GM18873 (cell line): ENCODE results near the gene GADD45G.

ENCODE experiments used
- ATAC-seq: cut with Tn5 transposase; IDR thresholded peaks from one replicate; pipeline ENCODE4 v1.9.1; 2021; ENCODE audit warnings: mild to moderate bottlenecking, moderate library complexity, moderate number of reproducible peaks; ENCODE audit not compliant: unreplicated experiment, low FRiP score

Gene GADD45G

DNA sequence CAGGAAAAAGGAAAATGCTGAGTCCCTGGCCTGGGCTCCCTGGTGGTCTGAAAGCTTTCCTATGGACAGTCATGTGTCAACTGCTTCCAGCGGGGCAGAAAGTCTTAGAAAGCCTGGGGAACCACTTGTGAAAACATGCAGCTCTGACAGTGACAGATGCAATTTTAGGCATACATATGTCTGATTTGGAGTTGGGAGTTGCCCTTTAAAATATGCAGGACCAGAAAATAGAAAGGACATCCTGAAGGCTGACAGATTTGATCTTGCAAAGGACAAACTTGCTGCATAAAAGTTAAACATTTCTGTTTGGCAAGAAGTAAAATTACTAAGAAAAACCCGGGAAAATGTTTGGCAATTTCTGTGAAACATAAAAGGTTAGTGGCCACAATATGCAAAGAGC is 23.8 kb downstream of the GADD45G start:
- ATAC-seq, result no peak

DNA sequence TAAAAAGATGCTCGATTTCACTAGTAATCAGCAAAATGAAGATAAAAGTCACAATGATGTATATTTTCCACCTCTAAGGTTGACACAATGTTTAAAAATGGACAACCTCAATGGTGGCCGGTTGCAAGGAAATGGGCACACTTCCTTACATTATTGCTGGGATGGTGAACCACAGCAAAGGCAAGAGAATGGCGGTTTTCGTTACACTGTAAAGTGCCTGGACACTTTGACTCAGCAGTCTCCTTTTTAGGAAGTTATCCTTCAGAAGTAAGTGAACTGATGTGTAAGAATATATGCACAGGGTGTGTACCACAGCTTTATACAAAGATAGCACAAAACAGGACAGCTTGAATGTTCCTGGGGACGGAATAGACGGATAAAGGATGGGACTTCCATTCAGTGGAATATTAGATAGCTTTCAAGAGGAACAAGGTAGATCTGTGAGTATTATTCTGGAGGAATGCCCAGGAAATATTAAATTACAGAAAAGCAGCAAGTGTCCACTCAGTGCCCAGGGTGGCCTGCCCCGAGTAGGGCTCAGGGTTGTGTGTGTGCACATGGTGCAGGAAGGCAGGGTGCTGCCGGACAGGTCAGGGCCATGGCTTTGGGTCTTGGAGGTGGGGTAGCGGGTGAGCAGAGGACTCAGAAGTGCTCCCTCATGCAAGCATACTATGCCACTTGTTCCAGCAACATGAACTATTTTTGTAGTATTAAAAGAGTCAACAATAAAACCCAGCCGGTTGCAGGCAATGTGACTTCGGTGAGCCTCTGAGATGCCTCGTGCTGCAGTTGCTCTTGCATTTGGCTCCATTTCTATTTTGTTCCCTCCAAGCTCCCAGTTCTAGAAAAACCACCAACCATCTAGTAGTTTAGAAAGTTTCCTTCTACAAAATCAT is 24.5 kb downstream of the GADD45G start:
- no peak for ATAC-seq

DNA sequence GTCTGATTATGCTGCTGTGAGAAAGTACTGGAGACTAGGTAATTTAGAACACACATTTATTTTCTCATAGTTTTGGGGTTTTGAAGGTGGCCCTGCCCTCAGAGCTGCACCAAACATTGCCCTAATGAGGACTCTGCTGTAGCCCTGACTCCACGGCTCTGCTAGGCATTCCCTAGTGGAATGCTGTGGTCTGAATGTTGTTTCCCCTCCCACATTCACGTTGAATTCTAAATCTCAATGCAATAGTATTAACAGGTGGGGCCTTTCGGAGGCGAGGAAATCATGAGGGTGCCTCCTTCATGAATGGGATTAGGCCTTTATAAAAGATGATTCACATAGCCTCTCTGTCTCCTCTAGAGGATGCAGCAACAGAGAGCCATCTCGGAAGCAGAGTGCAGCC is 25.7 kb downstream of the GADD45G start:
- no peak for ATAC-seq

DNA sequence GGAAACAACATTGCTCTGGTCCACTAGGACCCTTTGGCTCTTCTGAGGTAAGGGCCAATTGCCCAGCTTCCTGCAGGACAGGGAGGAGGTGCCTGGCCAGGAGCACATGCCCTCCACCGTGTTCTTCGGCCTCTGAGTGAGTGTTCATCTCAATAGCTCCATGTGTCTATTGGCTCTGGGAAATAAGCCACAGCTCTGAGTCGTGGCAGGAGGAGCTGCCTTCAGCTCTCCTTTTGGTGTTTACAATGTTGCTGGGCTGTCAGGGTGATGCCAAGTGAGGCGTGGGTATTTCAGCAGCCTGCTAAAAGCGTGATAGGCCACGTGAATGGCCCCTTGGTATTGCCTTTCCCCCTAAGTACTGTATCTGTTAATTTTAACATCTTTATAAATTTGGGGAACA is 26.6 kb downstream of the GADD45G start:
- no peak for ATAC-seq

DNA sequence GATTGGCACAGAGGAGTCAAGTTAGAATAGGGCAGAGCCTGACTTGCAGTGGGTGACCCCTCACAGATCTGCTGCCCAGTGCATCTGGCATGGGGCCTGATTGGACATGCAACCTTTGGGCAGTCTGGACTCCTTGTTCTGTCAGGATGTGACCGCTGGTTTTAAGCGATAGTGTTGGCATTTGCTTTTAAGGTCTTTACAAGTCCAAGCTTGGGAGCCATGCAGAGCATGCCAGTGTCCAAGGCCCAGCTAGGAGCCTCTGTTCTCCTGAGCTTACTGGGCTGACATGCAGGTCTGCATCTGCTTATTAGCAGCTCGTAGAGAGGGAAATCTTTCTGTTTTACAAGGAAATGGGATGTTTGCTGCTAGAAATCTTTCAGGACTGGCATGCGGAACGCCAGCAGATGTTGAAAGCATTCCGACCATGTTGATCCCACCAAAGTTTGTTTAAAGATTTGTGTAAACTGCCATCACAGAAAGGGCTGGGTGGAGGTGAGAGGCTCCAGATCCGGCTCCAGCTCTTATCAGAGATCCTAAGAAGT is 27.5 kb downstream of the GADD45G start:
- no peak for ATAC-seq

DNA sequence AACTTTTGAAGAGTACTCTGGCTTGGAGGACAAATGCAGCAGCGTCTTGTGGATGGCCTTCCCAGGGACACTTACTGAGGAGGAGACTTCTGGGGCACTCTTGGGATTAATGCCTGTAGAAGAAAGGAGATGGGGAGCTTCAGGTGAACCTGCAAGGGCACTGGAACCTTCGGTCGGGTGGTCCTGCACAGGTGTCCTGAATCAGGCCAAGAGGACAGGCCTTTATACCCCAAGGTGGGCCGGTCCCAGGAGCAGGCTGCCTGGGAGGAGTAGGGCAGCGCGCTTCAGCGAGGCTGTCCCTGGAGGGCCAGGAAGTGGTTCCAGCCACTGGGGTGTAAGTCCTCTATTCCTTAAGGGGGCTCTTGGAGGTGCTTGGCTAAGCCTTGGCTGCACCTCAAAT is 27.9 kb downstream of the GADD45G start:
- ATAC-seq, result no peak

DNA sequence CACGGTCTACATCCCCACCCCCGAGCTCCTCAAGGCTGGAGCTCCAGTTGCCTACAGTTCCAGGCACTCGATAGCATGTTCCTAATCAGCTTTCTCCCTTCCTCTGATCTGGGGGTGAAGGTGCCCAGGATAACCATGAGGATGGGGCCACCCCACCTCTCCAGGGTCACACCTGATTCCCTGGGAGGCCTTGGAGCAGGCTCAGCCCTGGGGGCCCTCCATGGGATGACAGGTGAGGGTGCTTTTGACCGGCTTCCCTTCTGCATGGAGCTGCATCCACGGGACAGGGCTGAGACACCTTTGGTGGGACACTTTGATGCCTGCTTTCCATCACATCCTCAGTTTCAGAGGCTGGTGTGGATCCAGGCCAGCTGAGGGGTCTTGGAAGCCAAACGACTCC is 28.6 kb downstream of the GADD45G start:
- ATAC-seq, result no peak

DNA sequence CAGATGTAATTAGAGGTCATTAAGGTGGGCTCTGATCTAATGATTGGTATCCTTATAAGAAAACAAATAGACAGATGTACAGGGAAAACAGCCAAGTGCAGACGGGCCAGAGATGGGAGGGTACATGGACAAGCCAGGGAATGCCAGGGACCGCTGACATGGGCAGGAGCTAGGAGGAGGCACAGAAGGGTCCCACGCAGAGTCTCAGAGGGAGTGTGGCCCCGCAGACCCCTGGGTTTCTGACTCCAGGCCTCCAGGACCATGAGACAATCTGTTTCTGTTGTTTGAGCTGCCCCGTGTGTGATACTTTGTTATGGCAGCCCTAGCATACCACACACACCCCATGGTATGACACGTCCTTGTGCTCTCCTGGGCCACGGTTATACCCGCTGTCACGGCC is 29.1 kb downstream of the GADD45G start:
- no peak for ATAC-seq

DNA sequence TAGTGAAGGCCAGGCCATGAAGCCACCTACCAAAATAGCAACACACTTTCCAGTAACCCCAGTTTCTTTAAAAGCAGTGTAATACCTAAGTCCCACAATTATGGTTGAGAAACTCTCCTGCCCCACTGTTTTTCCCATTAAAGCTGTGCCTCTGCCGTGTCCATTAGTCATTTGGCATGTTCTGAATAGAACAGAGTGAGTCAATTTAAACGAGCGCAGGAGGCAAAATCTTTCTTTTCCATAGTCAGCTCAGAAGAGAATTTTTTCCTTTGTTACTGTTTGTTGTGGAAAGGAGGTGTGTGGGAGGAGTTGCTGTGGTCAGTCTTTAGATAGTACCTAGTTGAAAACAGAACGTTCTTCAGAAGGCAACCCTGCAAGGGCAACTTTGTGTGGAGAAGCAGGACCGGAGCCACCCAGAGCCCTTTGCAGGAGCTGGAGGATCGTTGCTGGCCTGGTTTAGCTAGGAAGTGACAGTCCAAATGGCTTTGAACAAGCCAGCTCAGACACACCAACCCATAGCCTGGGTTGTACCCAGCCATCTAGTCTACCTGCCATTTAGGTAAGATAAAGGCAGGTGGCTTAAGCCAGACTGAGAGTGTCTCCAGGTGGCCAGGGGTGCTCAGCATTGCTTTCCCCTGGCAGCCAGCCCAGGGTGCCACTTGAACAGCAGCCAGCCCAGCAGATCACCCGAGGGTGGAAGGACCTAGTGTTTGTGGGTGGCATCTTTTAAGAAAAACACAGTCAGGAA is 30.4 kb downstream of the GADD45G start:
- no peak for ATAC-seq

DNA sequence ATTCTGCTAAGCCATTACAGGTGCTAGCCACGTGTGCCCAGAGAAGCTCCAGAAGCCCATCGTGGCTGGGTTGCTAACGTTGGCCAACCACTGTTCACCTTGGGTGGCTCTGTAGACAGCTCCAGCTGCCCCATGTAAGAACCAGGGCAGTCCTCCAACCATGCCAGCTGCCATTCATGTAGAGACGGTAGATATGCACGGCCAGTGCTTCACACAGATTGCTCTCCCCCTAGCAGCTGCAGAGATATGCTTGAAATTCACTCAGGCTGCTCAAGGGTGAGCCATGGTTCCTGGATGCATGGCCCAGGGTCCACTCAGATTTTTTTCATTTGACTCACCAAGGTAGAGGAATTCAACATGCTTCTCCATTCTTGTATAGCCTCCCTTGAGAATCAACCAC is 31.0 kb downstream of the GADD45G start:
- no peak for ATAC-seq

DNA sequence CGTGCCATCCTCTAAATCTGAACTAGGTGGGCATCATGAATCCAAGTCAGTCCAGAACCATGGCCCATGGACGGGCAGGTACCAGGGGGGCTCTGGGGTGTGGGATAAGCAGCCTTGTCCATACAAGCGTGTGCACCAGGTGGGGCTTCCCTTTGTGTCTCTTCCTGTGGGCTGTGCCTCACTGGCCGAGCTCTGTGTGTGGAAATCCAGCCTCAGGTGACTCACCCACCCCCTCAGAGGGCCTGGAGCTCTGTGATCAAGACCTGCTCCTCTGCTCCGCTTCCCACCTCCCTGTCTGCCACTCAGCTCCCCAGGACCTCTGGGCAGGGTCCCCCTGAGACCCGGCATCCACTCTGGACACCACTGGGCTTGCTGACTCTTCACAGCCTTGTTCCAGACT is 33.0 kb downstream of the GADD45G start:
- ATAC-seq, result no peak

DNA sequence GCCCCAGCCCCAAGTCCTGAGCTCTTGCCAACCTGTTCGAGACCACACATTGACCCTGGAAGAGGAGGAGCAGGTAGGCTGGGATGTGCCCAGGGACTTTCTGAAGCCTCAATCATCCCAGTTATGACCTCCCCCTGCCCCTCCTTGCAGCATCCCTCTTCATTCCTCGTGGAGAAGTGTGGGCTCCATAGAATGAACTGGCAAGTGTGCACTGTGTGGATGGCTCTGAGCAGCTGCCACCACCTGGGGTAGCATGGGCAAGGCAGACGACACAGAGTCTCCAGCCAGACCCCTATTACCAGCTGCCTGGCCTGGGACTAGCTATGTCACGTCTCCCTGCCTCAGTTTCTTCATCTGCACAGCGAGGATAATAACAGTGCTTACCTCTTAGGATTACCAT is 33.5 kb downstream of the GADD45G start:
- ATAC-seq, result no peak

DNA sequence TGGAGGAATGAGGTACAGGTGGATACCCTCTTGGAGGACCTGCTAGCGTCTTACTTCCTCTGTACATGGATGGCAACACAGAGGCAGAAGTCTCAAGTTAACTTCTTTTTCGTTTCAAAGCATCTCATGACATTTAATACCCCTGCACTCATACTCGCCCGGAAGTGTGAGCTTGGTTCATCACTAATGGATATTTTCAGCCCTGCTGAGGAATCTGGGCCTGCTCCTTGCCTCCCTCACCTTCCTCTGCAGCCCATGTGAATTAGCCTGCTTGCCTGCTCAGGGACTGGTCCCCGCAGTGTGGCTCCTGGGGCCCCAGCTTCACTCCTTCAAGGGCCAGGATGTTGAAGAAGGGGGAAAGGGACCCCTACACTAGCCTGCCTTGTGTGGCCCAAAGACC is 34.1 kb downstream of the GADD45G start:
- ATAC-seq, result no peak

DNA sequence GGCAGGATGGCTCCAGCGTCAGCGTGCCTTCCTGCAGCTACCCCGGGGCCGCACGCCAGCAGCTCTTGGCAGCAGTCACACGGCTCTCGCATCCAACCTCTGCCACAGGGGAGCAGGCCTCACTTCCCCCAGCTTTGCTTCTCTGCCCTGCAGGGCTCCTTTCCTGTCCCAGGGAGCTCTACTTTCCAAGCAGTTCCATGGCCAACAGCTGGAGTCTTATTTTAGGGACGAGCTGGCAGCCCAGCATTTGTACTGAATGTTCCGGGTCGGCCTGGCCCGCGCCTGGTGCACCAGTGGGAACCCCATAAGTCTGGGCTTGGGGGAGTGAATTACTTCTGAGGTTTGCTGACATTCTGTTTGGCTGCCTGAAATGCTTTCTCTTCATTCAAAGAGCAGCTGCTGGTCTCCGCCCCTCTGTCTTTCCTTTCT is 34.6 kb downstream of the GADD45G start:
- no peak for ATAC-seq

DNA sequence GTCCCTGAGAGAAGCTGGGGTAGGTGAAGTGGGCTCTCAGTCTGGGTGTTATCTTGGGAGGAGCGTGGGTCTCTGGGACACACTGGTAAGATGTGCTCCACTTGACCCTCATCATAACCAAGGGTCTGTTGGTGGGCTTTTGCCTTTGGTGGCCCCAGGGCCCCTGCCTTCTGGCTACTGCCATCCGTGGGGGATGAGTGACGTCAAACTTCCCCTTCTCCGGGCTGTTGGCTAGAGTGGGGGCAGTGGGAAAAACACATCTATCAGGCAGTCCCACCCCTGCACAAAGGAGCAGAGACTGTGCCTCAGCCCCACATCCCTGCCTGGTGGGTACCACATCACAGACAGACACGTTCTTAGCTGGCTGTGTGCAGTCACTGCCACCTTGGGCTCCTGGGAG is 35.1 kb downstream of the GADD45G start:
- ATAC-seq, result no peak

DNA sequence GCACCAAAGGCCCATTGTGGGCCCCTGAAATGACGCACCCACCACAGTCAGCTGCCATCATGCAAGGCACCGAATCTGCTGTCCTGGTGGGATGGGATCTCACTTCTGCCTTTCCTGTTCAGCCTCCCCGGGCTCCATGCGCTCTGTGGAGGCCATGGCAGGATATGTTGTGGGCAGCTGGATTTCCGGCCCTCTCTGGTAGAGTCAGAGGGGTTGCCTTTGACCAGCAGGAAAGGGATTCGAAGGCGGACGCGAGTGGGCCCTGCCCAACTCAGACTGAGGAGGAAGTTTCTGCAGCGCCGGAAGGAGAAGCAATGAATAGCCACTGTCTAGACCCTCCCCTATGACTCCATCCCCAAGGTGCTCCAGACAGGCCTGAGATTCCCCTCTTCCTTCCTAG is 35.5 kb downstream of the GADD45G start:
- no peak for ATAC-seq

DNA sequence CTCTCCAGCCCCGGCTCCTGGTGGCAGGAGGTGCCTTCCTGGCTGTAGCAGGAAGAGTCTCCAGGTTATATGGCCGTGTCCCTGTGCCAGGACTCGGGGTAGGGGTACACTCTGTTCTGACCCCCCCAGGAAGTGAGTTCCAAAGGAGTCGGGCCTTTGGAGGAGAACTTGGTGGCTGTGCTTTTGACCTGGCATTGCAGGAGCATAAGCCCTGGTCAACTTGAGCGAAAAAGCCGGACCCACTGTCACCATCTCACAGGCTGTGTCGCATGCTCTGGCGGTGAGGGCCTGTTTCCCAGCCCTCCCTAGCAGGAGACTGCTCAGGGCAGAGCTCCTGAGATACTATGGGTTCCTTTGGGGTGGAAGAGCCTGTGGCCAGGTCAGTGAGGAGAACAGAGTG is 36.0 kb downstream of the GADD45G start:
- no peak for ATAC-seq

DNA sequence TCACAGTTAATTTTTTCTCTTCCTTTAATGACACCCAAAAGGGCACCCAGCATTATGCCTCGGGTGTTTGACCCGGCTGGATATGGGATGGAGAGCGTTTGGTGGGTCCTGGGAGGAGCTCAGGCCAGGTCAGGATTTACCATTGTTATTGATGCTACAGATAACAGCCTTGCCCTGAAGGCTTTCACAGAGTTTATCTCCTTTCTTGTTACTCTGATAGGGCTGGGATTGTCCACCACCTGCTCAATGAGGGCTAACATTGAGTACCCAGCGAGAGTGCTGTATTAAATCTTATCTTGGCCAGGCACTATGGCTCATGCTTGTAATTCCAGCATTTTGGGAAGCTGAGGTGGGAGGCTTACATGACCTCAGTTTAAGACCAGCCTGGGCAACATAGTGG is 37.2 kb downstream of the GADD45G start:
- ATAC-seq, result no peak

DNA sequence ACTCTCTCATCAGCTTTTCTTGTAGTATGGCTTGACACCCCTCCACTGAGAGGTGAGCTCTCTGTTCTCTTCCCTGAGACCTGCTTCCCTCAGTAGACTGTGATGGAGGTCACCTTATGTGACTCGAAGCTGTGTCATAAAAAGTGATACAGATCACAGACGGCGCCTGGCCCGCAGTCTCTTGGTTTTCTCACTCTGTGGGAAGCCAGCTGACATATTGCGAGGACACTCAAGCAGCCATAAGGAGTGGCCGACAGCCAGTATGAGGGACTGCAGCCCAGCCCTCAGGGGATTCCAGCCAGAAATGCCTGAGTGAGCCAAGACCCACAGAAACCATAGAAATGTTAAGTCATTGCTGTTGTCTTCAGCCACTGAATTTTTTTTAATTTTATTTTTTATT is 38.0 kb downstream of the GADD45G start:
- no peak for ATAC-seq

DNA sequence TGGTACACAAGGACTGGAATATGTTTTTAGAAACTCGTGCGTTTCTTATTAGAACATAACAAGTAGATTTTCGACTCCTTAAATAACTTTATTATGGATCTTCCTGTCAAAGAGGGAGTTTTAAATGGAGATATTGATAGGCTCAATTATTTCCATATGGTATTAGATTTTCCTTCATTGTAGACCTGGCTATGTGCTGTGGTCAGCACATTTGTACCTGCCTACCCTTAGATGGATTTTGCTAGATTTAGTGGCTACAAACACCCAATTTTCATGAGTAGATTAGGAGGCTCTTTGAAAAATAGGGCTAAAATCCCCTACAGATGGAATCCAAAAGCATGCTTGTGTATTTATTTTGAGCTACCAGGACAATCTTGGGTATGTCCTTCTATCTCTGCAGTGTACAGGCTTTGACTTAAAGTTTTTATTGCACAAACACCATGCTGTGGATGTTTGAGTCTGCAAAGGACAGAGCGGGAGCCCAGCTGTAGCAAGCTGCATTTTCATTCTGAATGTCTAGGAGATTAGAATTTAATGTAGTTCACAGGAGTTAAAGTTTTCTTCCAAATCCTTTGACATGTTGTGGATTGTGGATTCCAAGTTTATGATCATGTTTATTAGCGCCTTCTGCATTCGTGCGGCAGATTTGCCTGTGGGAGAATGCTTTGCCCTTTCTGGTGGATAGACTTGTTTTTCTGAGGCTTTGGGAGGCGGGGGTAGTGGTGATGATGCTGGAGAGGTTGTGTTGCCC is 41.6 kb downstream of the GADD45G start:
- ATAC-seq, result no peak
